ENCODE data around the gene PCSK5.

GRCh38 chr9:76365028-76365427 is 474.6 kb downstream of the PCSK5 start:
- TF ChIP-seq, protein P1, sequence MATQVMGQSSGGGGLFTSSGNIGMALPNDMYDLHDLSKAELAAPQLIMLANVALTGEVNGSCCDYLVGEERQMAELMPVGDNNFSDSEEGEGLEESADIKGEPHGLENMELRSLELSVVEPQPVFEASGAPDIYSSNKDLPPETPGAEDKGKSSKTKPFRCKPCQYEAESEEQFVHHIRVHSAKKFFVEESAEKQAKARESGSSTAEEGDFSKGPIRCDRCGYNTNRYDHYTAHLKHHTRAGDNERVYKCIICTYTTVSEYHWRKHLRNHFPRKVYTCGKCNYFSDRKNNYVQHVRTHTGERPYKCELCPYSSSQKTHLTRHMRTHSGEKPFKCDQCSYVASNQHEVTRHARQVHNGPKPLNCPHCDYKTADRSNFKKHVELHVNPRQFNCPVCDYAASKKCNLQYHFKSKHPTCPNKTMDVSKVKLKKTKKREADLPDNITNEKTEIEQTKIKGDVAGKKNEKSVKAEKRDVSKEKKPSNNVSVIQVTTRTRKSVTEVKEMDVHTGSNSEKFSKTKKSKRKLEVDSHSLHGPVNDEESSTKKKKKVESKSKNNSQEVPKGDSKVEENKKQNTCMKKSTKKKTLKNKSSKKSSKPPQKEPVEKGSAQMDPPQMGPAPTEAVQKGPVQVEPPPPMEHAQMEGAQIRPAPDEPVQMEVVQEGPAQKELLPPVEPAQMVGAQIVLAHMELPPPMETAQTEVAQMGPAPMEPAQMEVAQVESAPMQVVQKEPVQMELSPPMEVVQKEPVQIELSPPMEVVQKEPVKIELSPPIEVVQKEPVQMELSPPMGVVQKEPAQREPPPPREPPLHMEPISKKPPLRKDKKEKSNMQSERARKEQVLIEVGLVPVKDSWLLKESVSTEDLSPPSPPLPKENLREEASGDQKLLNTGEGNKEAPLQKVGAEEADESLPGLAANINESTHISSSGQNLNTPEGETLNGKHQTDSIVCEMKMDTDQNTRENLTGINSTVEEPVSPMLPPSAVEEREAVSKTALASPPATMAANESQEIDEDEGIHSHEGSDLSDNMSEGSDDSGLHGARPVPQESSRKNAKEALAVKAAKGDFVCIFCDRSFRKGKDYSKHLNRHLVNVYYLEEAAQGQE (IDR thresholded peaks at IDR 0.05): no peak
- TF ChIP-seq, protein P2, sequence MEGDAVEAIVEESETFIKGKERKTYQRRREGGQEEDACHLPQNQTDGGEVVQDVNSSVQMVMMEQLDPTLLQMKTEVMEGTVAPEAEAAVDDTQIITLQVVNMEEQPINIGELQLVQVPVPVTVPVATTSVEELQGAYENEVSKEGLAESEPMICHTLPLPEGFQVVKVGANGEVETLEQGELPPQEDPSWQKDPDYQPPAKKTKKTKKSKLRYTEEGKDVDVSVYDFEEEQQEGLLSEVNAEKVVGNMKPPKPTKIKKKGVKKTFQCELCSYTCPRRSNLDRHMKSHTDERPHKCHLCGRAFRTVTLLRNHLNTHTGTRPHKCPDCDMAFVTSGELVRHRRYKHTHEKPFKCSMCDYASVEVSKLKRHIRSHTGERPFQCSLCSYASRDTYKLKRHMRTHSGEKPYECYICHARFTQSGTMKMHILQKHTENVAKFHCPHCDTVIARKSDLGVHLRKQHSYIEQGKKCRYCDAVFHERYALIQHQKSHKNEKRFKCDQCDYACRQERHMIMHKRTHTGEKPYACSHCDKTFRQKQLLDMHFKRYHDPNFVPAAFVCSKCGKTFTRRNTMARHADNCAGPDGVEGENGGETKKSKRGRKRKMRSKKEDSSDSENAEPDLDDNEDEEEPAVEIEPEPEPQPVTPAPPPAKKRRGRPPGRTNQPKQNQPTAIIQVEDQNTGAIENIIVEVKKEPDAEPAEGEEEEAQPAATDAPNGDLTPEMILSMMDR (IDR thresholded peaks at IDR 0.05; ENCODE audit: low read depth, low read length, missing input control): no peak
- no peak for TF ChIP-seq GABPA (IDR thresholded peaks at IDR 0.05 in 1 of 2, conservative IDR thresholded peaks at IDR 0.05 in 1 of 2)
